ENCODE measurements around the gene SPOCD1.

Gene SPOCD1

DNA sequence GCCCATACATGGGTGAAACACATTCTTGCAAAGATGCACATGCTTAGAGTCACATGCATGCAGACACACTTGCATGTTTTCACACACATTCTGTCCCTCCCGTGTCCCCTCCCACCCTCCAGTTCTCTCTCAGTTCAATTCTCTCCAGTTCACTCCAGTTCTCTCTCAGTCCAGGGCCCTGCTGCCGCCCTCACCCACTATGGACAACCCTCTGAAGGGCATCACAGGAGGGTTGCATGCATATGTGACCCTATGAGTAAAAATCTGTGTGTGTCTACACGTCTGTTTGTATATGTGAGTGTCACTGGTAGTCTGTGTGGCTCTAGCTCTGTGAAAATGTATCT, 29.9 kb downstream of the SPOCD1 start:
- DNase-seq, result no peak

DNA sequence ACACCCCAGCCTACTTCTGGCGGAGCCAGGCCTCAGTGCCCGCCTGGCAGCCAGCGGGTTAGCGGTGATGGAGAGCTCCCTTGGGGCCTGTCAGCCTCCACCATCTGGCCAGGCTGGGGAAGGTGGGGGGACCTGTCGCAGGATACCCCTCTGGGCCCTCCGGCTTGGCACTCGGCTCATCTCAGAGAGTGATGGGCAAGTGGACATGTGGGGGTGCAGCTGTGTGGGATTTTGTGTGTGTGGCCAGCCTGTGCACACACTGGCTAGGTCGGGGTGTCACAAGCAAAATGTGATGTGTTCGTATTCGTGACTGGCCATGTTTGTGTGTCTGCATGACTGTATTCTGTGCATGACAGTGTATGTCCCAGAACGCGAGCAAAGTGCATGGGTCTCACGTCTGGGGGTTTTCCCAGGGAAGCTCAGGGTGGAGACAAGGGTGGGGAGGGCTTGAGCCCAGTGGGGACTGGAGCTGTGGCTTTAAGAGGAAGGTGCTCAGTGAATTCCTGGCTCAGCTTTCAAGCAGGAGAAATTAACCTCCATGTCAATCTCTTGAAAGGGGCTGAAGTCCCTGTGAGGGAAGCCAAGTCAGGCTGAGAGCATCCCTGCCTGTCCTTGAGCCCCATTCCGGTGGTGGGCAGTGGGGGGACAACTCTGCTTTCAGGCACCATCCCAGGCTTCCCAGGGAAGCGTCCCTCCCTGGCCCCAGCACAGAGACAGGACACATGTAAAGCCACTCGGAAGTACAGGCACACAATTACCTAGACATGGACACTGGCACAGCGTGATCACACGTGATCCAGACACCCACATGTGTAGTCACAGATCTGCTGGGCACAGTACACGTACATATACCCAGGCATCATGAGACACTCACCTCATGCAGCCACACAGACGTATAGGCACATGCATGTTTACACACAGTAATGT, 30.5 kb downstream of the SPOCD1 start:
- DNase-seq, result no peak

DNA sequence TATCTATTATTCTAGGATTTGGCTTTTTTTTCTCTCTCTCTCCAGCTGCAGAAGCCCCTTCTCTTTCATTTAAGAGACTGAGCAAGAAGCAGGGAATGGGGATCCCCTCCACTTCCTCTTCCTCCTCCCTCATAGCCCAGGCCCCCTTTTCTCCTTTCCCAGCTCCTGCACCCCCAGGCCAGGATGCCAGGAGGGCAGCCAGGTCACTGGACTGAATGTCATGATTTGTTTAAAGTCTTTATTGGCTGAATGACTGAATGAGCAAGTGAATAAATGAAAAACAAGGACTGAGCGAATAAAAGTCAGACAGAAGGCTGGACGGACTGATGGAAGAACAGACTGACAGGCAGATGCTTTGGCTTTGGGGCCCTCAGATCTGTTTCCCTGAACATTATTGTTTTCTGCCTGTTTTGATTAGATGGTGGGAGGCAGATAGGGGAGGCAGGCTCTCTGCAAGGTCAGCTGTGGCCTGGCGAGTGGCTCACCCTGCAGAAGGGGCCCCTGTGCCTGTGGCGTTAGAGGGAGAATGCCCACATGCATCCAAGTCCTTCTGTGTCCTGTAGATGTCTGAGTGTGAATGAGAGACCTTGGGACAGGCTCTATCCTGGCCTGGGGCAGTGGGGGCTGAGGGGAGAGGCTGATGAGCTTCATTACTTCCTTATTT, 31.3 kb downstream of the SPOCD1 start:
- DNase-seq, result no peak

DNA sequence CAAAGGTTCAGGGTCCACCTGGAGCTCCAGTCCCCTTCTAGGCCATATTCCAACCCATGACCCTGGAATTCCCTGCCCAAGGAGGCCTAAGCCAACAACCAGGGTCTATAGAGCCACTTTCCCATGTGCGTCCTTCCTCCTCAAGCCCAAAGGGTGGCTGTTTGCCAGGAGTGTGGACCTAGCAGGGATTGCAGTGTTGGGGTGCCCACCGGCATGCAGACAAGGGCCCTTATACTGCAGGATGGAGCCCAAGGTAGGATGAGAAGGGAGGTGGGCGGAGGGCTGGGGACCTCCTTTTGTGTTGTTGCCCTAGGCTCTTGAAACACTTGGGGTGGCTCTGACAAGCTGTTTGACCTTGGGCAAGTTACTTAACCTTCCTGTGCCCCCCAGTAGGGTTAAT, 32.0 kb downstream of the SPOCD1 start:
- no peak for DNase-seq

DNA sequence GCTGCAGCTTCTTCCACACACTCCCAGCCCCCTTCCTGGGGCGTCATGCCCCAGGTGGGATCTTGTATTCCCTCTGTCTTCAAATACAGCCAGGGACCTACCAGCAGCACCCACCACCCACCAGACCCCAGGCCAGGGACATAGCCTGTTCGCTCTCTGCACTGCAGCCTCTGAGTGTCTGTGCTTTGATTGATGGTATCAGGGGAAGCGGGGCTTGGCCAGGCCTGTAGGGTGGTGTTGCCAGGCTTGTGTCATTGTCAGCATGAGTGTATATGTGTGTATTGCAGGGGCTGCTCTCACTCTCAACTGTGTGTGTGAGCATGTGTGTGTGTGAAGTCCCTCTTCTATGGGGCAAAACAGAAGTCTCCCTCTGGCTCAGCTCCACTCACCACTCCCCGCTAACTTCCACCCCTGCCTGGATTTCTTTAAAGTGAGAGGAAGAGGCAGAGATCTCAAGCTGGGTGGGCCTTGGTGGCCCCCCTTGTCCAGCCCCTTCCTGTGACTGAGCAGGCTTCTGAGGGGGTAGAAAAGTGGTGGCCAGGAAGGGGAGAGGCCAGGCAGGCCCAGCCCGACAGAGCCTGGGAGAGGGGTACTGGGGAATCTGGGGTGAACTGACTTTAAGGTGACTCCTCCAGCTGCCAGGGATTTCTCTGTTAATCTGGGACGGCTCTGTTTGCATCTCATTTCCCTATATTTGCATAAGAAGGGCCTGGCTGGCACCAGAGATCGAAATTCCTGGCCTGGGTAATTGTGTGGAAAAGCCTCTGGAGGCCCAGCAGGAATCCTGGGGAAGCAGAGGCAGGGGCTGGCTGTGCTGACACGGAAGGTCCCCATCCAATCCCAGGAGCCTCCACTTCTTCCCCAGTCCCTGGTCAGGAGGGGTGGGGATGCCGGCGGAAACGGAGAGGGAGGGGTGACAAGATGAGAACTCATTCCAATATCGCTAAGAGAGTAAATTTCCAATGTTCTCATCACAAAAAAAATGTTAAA, 33.1 kb downstream of the SPOCD1 start:
- no peak for DNase-seq

DNA sequence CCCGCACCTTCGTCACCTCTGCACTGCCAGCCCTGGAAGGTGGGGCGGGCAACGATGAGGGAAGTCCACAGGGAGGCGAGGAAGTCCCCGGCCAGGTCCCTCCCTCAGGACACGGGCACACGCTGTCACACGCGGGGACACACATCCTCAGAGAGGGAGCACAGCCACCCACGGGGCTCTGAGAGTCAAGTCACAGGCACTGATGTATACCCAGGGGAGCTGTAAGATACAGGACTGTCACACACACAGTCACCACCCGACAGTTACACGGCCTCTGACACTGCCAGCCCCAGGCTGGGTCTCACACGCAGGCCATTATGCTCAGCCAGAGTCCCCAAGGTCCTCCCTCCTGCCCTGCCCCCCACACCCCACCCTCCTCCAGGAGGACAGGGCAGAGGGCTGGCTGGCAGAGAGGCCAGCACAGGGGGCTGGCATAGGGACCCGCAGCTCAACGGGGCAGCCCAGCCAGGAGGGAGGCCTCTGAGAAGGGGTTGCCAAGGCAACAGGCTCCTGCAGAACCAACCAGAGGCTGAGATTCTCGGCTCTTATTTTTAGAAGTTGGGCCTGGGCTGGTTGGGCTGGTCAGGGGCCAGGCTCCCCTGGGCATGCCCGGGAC, 34.0 kb downstream of the SPOCD1 start:
- DNase-seq, result no peak

DNA sequence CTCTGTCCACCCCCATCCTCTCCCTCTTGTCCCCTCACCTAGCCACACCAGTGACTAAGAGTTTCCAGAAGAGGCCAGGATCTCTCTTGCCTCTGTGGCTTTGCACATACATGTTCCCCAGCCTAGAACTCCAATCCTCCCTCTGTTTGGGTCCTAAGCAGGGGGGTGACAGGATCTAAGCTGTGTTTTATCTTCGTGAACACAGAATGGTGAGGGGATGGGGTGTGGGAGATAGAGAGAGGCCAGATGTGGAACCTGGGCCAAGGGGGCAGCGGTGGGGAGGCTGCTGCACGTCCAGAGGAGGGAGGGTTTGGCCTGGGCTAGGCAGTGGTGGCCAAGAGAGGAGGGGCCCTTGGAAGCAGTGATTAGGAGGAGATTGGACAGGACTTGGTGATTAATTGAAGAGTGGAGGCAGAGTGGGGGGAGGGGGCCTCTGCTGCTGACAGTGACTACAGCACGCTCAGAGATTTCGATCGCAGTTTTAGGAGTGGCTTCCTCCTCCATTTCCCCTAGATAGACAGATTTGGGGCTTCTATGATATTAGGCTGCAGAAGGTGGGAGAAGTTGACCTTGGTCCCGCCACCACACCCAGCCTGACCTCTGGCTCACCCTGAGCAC, 34.6 kb downstream of the SPOCD1 start:
- DNase-seq, result no peak

DNA sequence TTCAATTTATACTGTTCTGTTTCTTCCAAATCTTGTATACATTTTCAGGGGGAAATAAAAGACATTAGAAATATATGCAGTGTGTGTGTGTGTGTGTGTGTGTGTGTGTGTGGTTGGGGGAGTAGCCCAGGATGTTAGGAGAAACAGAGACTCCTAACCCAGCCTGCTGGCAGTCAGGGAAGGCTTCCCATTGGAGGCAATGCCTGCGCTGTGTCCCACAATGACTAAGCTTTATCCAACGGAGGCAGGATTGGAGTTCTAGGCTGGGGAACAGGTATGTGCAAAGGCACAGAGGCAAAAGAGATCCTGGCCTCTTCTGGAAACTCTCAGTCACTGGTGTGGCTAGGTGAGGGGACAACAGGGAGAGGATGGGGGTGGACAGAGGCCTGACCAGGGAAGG, 35.2 kb downstream of the SPOCD1 start:
- DNase-seq, result no peak

DNA sequence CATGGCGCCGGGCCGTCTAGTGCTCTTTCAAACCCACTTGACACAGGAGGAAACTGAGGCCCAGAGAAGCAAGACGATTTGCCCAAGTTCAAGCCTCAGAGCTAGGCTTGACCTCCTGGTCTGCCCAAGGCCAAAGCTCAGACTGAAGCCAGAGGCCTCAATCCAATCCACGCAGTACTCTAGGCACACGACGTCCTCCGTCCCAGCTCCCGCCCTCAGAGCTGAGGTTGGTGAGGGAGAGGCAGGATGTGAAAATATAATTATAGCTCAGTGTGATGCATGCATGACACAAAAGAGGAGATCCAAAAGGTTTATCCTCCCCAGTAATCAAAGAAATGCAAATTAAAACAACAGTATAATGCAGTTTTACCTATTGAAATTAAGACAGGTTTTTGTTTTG, 36.1 kb downstream of the SPOCD1 start:
- no peak for DNase-seq

DNA sequence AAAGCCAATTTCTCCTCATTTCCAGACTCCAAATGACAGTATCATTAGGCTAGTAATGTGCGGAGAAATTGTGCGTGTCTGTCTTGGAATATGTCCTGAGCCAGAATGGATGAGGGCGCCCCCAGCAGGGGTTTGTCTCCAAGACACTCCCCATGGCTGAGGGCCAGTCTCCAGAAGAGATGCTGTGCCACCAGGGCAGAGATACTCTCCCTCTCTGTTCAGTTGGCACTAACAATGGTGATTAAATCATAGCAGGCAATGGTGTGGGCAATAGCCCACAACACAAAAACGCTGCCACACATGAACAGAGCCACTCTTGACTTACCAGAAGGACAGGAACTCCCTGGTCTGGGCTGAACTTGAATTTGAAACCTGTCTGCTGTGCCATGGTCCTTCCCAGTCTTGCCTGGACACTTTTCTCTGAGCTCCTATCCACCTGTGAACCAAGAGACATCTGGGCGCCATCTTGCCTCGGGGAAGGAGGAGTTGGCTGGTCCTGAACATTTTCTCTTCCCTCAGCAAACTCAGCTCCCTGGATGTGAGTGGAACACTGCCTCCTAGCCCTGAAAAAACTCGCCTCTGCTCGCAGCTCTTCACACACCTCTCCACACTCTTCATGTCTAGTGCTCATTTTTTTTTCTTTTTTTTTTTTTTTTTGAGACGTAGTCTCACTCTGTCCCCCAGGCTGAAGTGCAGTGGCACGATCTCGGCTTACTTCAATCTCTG, 36.9 kb downstream of the SPOCD1 start:
- no peak for DNase-seq

DNA sequence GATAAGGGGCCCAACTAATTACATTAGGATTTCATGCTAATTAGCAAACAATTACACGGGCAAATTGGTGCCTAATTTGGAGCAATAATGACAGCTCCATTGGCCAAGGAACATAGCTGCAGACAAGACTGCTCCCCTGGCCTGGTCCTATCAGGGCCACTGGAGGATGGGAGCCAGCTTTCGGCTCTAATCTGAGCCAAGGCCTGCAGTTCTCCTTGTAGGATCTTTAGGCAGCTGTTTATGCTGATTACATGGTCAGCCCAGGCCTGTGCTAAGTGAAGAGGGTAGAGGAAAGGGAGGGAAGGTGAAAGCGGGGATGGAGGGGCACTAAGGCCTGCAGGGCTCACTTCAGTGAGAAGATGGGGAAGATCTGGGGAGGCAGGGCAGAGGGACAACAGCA, 39.3 kb downstream of the SPOCD1 start:
- no peak for DNase-seq

DNA sequence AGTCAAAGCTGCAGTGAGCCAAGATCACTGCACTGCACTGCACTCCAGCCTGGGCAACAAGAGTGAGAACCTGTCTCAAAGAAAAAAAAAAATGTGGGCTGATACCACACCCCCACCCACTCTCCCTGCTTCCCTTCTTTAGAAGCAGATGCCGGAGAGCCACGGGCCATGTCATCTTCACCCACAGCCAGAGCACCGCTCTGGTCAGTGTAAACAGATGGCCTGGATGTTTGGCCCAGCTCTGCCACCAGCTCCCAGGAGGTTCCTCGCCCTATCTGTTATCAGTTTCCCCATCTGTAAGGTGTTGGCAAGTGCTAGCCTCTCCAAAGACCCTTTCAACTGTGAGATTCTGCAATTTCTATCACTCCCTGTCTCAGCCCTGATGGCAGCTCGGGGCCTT, 39.8 kb downstream of the SPOCD1 start:
- no peak for DNase-seq

DNA sequence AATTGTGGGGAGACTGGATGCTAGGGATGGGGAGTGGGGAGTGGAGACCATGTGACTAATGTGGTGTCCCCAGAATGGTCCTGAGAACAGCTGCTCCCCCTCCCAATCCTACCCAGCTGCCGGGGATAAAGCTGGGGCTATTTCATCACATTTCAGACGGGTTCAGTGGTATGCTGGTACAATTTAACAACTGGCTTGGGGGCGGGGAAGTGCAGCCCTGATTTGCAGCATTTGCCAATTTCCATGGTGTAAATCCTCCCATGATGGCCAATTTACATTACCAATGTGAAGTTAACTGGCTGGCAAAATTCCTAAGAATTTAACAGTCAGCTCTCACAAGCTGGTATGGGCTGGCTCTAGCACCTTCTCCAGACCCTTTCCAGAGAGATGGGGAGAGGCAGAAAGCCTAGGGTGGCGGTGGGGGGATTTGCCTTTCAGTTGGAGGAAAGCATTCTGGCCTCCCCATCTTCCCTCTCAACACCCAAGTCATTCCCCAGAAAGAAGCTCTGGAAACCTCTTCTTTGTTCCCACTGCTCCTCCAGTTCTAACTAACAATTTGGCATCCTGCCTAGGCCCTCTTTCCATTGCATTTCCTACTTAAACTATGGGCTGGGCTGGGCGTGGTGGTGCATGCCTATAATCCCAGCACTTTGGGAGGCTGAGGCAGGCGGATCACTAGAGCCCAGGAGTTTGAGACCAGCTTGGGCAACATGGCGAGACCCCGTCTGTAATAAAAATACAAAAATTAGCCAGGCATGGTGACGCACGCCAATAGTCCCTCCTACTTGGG, 40.4 kb downstream of the SPOCD1 start:
- DNase-seq, result no peak

DNA sequence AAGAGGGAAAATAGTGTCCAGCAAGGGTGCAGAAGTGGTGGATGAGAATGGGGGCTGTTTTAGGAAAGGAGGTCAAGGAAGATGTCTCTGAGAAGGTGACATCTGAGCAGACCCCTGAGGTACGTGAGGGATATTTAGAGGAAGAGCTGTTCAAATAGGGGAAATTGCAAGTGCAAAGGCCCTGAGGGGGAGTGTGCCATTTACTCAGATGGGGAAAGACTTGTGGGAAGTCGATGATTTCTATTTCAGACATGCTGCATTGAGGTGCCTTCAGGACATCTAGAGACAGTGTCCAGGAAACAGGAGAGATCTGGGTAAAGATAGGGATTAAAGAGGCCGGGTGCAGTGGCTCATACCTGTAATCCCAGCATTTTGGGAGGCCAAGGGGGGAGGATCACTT, 41.3 kb downstream of the SPOCD1 start:
- DNase-seq, result no peak

DNA sequence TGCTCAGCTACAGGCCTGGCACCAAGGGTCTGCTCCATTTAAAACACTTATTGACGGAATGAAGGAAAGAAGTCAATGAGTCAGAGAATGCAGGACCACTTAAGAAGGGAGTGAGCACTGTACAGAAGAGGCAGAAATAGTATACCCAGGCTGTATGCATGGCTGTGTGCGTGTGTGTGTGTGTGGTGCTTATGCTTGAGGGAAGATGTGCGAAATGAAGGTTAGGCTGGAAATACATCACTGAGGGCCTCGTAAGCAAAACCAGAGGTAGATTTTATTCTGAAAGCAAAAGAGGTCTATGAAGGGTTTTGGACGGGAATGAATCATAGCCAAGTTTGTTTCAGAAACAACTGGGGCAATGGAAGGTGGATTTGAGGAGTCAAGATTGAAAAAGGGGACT, 42.0 kb downstream of the SPOCD1 start:
- no peak for DNase-seq

DNA sequence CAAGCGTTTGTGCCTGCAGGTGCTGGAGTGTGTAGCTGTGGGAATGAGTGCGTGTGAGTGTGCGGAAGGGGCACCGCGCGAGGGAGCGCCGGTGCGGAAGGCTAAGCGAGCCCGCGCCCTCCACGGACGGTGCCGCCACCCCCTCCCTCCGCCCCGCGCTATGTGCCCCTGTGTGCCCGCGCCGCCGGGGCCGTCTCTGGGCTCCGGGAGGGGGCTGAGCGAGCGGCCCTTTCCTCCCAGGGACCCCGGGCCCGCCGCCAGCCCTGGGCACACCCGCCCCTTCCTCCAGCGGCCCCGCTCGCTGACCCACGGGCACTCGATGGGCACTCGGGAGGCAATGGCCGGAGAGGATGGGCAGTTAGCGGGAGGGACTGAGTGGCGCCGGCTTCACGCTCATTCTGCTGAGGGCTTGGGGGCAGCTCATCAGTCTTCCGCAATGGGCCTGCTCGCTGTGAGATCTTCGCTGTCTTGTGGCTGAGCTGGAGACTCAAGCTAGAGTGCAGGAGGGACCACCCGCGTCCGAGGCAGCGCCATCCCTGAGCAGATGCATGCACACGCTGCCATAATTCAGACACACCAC, 43.1 kb downstream of the SPOCD1 start:
- DNase-seq, result no peak

DNA sequence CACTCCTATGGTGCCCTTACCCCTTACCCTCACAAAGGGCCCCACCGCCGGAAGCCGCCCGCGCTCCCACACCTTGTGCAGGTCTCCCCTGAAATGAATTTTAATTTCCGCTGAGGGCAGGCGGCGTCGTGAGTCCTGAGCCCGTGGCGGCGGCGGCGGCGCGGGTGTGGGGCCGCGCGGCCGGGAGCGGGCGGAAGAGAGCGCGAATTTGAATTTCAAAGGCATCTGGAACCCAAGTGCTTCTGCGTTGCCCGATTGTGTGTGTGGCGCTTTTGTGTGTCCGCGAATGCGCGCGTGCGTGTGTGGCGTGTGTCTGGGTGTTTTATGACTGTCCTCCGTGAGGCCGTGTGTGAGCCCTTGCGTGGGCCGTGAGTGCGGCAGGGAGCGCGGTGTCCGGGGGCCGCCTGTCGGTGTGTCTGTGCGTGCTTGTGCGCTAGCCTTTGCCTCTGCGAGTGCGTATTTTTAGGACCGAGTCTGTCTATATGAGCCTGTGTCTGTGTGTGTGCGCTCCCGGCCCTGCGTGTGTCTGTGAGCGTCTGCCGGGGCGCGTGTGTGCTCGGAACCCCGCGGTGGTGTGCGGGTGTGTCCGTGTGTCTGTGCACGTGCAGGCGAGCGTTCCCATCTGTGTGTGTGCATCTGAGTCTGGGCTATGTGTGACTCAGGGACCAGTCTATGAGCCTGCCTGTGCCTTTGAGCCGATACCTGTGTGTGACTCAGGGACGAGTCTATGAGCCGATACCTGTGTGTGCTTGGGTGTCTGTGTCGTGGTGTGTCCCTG, 43.7 kb downstream of the SPOCD1 start:
- DNase-seq, result no peak

DNA sequence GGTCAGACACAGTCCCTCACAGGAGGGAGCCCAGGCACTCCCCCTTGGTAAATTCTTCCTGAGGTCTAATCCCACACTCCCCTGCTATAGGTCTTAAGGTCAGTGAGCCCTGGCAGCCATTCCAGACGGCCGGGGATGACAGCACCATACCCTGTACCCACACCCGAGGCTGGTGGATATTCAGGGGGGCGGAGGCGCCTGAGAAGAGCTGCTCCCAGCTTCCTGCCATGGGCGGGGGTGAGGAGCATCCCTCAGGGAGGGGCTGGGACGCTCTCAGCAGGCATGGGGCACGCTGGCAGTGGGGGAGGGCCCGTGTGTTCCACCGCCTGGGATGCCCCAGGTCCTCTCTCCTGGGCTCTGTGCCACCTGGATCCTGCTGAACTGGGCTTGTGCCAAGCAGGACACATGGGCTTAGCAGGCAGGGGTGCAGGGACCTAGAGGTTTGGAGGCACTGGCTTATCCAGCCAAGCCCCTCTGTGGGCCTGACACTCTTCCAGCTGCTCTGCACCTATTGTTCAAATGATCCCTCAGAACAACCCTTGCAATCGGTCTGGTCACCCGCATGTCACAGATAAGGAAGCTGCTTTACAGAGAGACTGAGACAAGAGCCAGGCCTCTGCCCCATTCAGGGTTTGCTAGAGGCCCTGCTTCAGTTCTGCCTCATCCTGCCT, 46.0 kb downstream of the SPOCD1 start:
- DNase-seq, result no peak
